ENCODE data around the gene ISM2. TPM values are rescaled to one million over a fixed set of nuclear protein-coding genes. Genes with fewer than 3 reads are reported as not detected.

The ISM2 gene
- total RNA-seq, 1 donor = under 0.01 TPM

- no peak for TF ChIP-seq CTCF (IDR thresholded peaks at IDR 0.05; ENCODE audit: insufficient read depth, low read depth, low read length)
- DNase-seq (ENCODE audit: low read depth) = no peak
- no peak overlapping the region for H3K4me3 ChIP-seq (ENCODE audit: low read depth, low read length)
Observed at GRCh38 chr14:77473921-77474320, 24.7 kb downstream of the ISM2 start.

DNA sequence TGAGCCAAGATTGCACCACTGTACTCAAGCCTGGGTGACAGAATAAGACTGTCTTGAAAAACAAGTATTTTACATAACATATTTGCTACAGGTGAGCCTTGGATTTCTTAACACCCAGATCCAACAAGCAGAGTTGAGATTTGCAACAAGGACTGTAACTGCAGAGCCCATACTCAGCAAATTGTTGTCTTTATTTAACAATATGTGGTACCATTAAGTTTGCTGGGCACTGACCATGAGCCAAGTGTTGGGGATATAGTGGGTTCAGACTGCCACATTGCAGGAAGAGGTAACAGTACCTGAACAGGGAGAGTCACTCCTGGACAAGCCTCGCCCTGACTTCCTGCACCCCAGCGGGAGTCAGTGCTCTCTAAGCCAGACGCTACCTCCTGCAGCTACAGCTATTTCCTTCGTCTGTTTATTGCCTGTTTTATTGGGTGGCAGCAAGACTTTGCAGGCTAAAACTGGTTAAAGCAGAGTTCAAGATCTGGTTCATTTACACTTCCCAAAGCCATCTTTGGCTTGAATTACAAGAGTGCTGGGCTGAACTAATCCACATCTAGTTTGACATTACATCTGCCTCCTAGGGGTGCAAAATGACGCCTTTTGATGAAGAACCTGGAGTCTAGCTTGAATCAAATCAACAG is 28.3 kb downstream of the ISM2 start:
- DNase-seq (ENCODE audit: low read depth) = no peak
- no peak for TF ChIP-seq CTCF (IDR thresholded peaks at IDR 0.05; ENCODE audit: insufficient read depth, low read depth, low read length)
- no peak overlapping the region for H3K4me3 ChIP-seq (ENCODE audit: low read depth, low read length)

GRCh38 chr14:77469539-77469938 is 29.1 kb downstream of the ISM2 start:
- H3K4me3 ChIP-seq (ENCODE audit: low read depth, low read length) = no peak overlapping the region
- no peak for DNase-seq (ENCODE audit: low read depth)
- TF ChIP-seq CTCF (IDR thresholded peaks at IDR 0.05; ENCODE audit: insufficient read depth, low read depth, low read length) = no peak

- no peak overlapping the region for H3K4me3 ChIP-seq (ENCODE audit: low read depth, low read length)
- no peak for TF ChIP-seq CTCF (IDR thresholded peaks at IDR 0.05; ENCODE audit: insufficient read depth, low read depth, low read length)
- no peak for DNase-seq (ENCODE audit: low read depth)
Observed at GRCh38 chr14:77469067-77469505, 29.5 kb downstream of the ISM2 start.

GRCh38 chr14:77467801-77468200 is 30.8 kb downstream of the ISM2 start:
- DNase-seq (ENCODE audit: low read depth) = no peak

GRCh38 chr14:77459072-77459723 is 39.4 kb downstream of the ISM2 start:
- peak; percentile 81 for DNase-seq (ENCODE audit: low read depth)
- peak; percentile 79 for TF ChIP-seq CTCF (IDR thresholded peaks at IDR 0.05; ENCODE audit: insufficient read depth, low read depth, low read length)
- peak overlapping the region; percentile 94 for H3K4me3 ChIP-seq (ENCODE audit: low read depth, low read length)

More at GRCh38 chr14:77467801-77468200, 30.8 kb downstream of the ISM2 start:
- TF ChIP-seq CTCF (IDR thresholded peaks at IDR 0.05; ENCODE audit: insufficient read depth, low read depth, low read length) = no peak
- no peak overlapping the region for H3K4me3 ChIP-seq (ENCODE audit: low read depth, low read length)
